Kidney epithelial cell (primary cell): Measurements from ENCODE around the gene MLH3. TPM values are rescaled to one million over a fixed set of nuclear protein-coding genes. Genes with fewer than 3 reads are reported as not detected.
A peak's percentile ranks its signal among the peaks of the same experiment; 100 is the strongest.

Source experiments
- DNase-seq: peaks from one replicate; pipeline ENCODE4 v3.0.0-alpha.2; 2010; ENCODE audit warnings: low read depth
- H3K27me3 ChIP-seq: 2 replicates; pipeline ENCODE4 v1.6.0; 2011; ENCODE audit warnings: low read length; ENCODE audit not compliant: control insufficient read depth, insufficient read depth
- H3K36me3 ChIP-seq: 2 replicates; pipeline ENCODE4 v1.5.1; 2011; ENCODE audit warnings: low read length; ENCODE audit not compliant: control insufficient read depth, insufficient read depth
- H3K4me3 ChIP-seq: 2 replicates; pipeline ENCODE4 v1.5.1; 2011; ENCODE audit warnings: low read depth, mild to moderate bottlenecking, control low read depth, low read length
- total RNA-seq: library from RNA; depleted of rRNA; stranded (reverse); fragments of >200 nt; gene quantifications from 2 replicates; pipeline ENCODE4 v1.2.3, GENCODE V29; 2015
- TF ChIP-seq, protein P1 (sequence below): IDR thresholded peaks from 2 replicates; pipeline ENCODE4 v1.5.1; 2011; ENCODE audit warnings: mild to moderate bottlenecking, moderate library complexity, low read length, control low read depth, inconsistent platforms; ENCODE audit not compliant: insufficient read depth, poor library complexity, severe bottlenecking

Gene MLH3
- total RNA-seq, 1 donor from 2014 or later = 17.9 TPM

DNA sequence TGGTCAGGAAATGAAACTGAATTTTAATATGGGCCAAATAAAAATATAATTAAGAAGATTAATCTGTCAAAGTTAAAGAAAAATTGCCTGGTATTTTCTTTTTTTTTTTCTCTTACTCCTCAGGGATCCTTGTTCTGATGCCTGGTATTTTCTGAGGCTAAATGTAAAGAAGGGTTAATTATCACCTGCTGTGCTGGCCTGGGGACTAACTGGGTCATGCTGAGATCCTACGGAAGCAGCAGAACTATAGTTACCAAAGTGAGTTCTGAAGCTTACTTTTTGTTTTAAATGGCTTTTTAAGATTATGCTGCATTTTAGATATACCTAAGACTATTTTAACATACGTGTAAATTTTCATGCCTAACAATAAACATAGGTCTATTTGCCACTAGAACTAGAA is 41.4 kb upstream of the MLH3 start:
- no peaks in the 10 kb centered on the region for H3K36me3 ChIP-seq

DNA sequence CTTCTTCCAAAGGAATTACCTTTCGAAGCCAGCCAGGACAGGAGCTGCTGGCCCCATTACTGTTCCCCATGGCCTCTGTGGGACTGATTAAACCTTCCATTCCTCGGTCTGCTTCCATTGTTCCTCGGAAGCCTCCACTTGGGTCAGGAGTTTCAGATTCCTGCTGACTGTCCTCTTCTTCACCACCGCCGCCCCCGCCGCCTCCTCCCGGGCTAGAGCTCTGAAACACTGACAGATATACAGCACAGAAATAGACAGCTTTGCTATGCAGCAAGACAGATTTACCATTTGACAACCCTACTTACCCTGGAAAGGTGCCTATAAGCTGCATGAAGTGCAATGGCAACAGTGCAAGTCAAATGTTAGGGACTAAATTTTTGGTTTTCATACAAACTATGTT is 40.0 kb upstream of the MLH3 start:
- TF ChIP-seq, protein P1, sequence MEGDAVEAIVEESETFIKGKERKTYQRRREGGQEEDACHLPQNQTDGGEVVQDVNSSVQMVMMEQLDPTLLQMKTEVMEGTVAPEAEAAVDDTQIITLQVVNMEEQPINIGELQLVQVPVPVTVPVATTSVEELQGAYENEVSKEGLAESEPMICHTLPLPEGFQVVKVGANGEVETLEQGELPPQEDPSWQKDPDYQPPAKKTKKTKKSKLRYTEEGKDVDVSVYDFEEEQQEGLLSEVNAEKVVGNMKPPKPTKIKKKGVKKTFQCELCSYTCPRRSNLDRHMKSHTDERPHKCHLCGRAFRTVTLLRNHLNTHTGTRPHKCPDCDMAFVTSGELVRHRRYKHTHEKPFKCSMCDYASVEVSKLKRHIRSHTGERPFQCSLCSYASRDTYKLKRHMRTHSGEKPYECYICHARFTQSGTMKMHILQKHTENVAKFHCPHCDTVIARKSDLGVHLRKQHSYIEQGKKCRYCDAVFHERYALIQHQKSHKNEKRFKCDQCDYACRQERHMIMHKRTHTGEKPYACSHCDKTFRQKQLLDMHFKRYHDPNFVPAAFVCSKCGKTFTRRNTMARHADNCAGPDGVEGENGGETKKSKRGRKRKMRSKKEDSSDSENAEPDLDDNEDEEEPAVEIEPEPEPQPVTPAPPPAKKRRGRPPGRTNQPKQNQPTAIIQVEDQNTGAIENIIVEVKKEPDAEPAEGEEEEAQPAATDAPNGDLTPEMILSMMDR = no peak
- H3K27me3 ChIP-seq = no peaks in the 10 kb centered on the region
- H3K4me3 ChIP-seq = no peak overlapping the region
- no peak for DNase-seq
- H3K36me3 ChIP-seq = no peaks in the 10 kb centered on the region

More for the DNA sequence above, 41.4 kb upstream of the MLH3 start:
- no peaks in the 10 kb centered on the region for H3K27me3 ChIP-seq
- no peak for DNase-seq
- TF ChIP-seq, protein P1 = no peak
- no peak overlapping the region for H3K4me3 ChIP-seq

DNA sequence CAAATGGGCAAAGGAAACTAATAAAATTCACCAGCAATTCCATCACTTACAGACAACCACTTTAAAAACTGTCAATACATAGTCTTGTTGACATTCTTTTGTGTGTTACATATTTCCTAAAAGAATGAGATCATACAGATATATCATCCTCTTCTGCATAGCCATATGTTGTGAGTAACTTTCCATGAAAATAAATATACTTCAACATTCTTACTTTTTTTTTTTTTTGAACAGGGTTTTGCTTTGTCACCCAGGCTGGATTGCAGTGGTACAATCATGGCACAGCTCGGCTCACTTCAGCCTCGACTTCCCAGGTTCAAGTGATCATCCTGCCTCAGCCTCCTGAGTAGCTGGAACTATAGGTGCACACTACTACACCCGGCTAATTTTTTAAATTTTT is 39.1 kb upstream of the MLH3 start:
- TF ChIP-seq, protein P1 = no peak
- no peaks in the 10 kb centered on the region for H3K27me3 ChIP-seq
- no peak overlapping the region for H3K4me3 ChIP-seq
- no peak for DNase-seq
- H3K36me3 ChIP-seq = no peaks in the 10 kb centered on the region

DNA sequence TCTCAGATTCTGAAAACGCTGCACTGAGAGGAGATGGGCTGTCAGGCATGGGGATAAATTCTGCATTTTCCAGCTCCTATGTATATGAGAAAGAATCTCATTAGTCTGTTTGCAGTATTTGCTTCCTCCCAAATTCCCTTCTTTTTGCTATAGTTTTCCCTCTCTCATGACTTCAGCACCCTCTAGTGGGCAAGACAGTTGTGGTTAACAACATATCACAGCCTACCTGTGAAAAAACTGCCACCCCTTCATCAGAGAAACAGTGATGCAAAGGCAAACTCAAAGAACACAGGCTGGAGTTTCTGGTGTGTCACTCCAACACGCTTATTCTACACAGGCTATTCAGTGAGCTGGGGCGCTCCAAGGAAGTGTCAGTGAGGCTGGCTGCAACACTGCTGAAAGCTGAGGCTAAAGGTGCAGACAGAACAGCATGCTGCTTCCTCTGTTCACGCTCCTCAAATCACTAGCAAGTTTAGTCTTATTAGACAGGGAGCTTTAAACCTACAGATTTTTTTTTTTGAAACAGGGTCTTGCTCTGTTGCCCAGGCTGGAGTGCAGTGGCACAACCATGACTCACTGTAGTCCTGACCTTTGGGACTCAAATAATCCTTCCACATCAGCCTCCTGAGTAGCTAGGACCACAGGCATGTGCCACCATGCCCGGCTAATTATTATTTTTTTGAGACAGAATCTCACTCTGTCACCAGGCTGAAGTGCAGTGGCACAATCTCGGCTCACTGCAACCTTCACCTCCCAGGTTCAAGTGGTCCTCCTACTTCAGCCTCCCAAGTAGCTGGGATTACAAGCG is 37.5 kb upstream of the MLH3 start:
- peak; percentile 23 for DNase-seq

DNA sequence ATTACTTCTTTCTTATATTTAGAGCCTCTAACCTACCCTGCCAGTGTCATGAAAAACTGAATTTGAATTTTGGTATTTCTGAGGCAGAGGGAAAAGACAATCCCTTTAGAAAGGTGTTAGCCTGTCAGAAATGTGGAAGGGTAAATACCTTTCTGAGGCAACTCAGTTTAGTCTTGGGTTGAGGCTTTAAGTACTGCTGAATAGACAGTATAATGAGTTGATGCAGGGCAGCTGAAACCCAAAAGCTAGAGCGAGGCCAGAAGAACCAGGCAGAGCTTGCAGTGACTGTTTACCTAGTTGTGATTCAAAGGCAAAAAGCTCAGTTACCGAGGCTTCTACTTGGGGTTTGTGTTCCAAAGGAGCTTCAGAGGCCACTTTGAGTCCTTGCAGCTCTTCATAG is 36.9 kb upstream of the MLH3 start:
- TF ChIP-seq, protein P1 = no peak
- no peak overlapping the region for H3K4me3 ChIP-seq
- H3K27me3 ChIP-seq = no peaks in the 10 kb centered on the region
- DNase-seq = no peak
- H3K36me3 ChIP-seq = no peaks in the 10 kb centered on the region

More for the DNA sequence above, 37.5 kb upstream of the MLH3 start:
- Histone ChIP-seq H3K36me3 (no peaks in the 10 kb centered on the region), H3K4me3 (no peak overlapping the region), H3K27me3 (no peaks in the 10 kb centered on the region)
- TF ChIP-seq, protein P1 = peak; percentile 73

DNA sequence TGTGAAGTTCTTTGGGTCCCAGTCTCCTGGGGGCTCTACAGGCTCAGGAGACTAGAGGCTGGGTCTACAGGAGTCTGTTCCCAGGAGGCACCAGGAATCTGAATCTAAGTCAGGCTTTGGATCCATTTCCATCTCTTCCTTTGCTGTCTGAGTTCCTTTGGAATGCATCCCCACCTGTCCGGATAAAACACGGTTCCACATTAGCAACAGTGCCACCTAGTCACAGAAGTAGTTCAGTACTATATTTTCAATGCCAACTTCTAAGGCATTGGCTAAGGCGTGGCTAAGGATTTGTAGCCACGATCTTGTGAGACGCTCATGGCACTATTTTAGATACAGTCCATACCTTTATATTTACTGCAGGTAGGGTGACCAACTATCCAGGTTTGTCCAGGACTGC is 33.2 kb upstream of the MLH3 start:
- Histone ChIP-seq H3K36me3 (no peaks in the 10 kb centered on the region), H3K27me3 (no peaks in the 10 kb centered on the region), H3K4me3 (no peak overlapping the region)
- no peak for DNase-seq
- TF ChIP-seq, protein P1 = peak; percentile 31
